Measurements from ENCODE around the gene TMEM54. TPM values are rescaled to one million over a fixed set of nuclear protein-coding genes. Genes with fewer than 3 reads are reported as not detected.

Gene TMEM54
- total and polyA plus RNA-seq, 7 experiments from 2014 or later = not detected

DNA sequence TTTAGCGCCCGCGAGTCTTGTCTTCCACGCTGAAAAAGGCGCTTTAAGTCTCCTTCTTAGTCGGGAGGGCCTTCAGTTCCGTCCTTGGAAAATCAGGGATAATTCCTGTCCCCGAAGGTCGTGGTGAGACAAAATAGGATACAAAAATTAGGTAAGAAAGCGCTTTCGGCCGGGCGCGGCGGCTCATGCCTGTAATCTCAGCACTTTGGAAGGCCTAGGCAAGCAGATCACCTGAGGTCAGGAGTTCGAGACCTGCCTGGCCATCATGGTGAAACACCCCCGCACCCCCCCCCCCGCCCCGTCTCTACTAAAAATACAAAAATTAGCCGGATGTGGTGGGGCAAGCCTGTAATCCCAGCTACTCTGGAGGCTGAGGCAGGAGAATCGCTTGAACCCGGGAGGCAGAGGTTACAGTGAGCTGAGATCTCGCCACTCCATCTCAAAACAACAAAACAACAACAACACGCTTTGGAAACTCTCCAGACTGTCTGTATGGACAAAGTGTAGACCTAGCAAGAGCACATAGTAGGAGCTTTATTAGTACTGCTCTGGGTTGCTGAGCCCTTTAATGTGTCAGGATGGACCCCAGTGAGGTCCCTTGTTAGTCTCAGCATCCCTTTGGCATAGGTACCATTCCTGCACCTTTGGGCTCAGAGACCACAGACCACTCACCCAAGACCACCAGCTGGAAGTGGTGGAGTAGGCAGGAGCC, 790 bp upstream of the TMEM54 start:
- no peaks in the 10 kb centered on the region for H3K36me3 ChIP-seq (ENCODE audit: control insufficient read depth in 2 of 3, insufficient read depth in 3 of 3, low read length in 3 of 3)
- H3K4me3 ChIP-seq (ENCODE audit: low read length) = no peak overlapping the region
- CTCF ChIA-PET = no interaction called here
- DNase-seq = no peak
- H3K4me3 Mint-ChIP-seq = peak overlapping the region; percentile 45 to 83 (median 76)
- intact Hi-C loops (cut with micrococcal nuclease) = no loop called here
- peaks cover 40 to 65% (median 45%) of the 10 kb centered on the region in 5 donors for H3K27me3 Mint-ChIP-seq
- H3K27ac ChIP-seq (ENCODE audit: low read depth, low read length) = no peak overlapping the region
- H3K4me1 Mint-ChIP-seq = peaks cover 0 to 11% (median 8%) of the 10 kb centered on the region in 7 donors
- H3K9me3 Mint-ChIP-seq = no peaks in the 10 kb centered on the region
- POLR2A ChIA-PET = no interaction called here
- H3K27me3 ChIP-seq (ENCODE audit: control insufficient read depth in 2 of 2, insufficient read depth in 2 of 2, low read length in 2 of 2) = peaks cover 0 to 11% of the 10 kb centered on the region in 2 donors
- H3K9me3 ChIP-seq (ENCODE audit: control insufficient read depth in 2 of 3, low read length in 3 of 3) = no peaks in the 10 kb centered on the region
- no peak for ATAC-seq
- peaks cover 0 to 5% of the 10 kb centered on the region in 2 donors for H3K4me1 ChIP-seq (ENCODE audit: control insufficient read depth in 2 of 2, insufficient read depth in 2 of 2, low read length in 2 of 2)
- H3K36me3 Mint-ChIP-seq = no peaks in the 10 kb centered on the region
- no peak overlapping the region for H3K27ac Mint-ChIP-seq

GRCh38 chr1:32900371-32900955, 726 bp downstream of the TMEM54 start:
- H3K9me3 Mint-ChIP-seq = peaks cover 0 to 1% (median 0%) of the 10 kb centered on the region in 11 donors
- Histone ChIP-seq H3K27ac (ENCODE audit: low read depth, low read length) (no peak overlapping the region), H3K4me3 (ENCODE audit: low read length) (peak overlapping the region; percentile 30), H3K36me3 (ENCODE audit: control insufficient read depth in 2 of 3, insufficient read depth in 3 of 3, low read length in 3 of 3) (no peaks in the 10 kb centered on the region), H3K27me3 (ENCODE audit: control insufficient read depth in 2 of 2, insufficient read depth in 2 of 2, low read length in 2 of 2) (peaks cover 0 to 11% of the 10 kb centered on the region in 2 donors), H3K9me3 (ENCODE audit: control insufficient read depth in 2 of 3, low read length in 3 of 3) (no peaks in the 10 kb centered on the region), H3K4me1 (ENCODE audit: control insufficient read depth in 2 of 2, insufficient read depth in 2 of 2, low read length in 2 of 2) (peaks cover 0 to 5% of the 10 kb centered on the region in 2 donors)
- H3K27ac Mint-ChIP-seq = no peak overlapping the region
- no peaks in the 10 kb centered on the region for H3K36me3 Mint-ChIP-seq
- H3K27me3 Mint-ChIP-seq = peaks cover 50 to 72% (median 52%) of the 10 kb centered on the region in 5 donors
- POLR2A ChIA-PET = no interaction called here
- peaks cover 0 to 11% (median 8%) of the 10 kb centered on the region in 7 donors for H3K4me1 Mint-ChIP-seq
- H3K4me3 Mint-ChIP-seq = peak overlapping the region; percentile 36 to 77 (median 66)
- intact Hi-C loops (cut with micrococcal nuclease) = no loop called here
- no peak for DNase-seq
- CTCF ChIA-PET = no interaction called here
- no peak for ATAC-seq

GRCh38 chr1:32899586-32900296, 1.4 kb downstream of the TMEM54 start:
- Histone ChIP-seq H3K27ac (ENCODE audit: low read depth, low read length) (no peak overlapping the region), H3K27me3 (ENCODE audit: control insufficient read depth in 2 of 2, insufficient read depth in 2 of 2, low read length in 2 of 2) (peaks cover 0 to 11% of the 10 kb centered on the region in 2 donors), H3K9me3 (ENCODE audit: control insufficient read depth in 2 of 3, low read length in 3 of 3) (no peaks in the 10 kb centered on the region), H3K4me1 (ENCODE audit: control insufficient read depth in 2 of 2, insufficient read depth in 2 of 2, low read length in 2 of 2) (peaks cover 0 to 5% of the 10 kb centered on the region in 2 donors), H3K4me3 (ENCODE audit: low read length) (no peak overlapping the region), H3K36me3 (ENCODE audit: control insufficient read depth in 2 of 3, insufficient read depth in 3 of 3, low read length in 3 of 3) (no peaks in the 10 kb centered on the region)
- H3K36me3 Mint-ChIP-seq = no peaks in the 10 kb centered on the region
- intact Hi-C loops (cut with micrococcal nuclease) = no loop called here
- no peak overlapping the region for H3K27ac Mint-ChIP-seq
- peaks cover 50 to 68% (median 54%) of the 10 kb centered on the region in 5 donors for H3K27me3 Mint-ChIP-seq
- H3K4me3 Mint-ChIP-seq = peak overlapping the region in 2 of 10 donors; percentile 64 to 77
- DNase-seq (no peak), ATAC-seq (no peak)
- ChIA-PET POLR2A (no interaction called here), CTCF (no interaction called here)
- peaks cover 0 to 11% (median 8%) of the 10 kb centered on the region in 7 donors for H3K4me1 Mint-ChIP-seq
- peaks cover 0 to 1% (median 0%) of the 10 kb centered on the region in 11 donors for H3K9me3 Mint-ChIP-seq

DNA sequence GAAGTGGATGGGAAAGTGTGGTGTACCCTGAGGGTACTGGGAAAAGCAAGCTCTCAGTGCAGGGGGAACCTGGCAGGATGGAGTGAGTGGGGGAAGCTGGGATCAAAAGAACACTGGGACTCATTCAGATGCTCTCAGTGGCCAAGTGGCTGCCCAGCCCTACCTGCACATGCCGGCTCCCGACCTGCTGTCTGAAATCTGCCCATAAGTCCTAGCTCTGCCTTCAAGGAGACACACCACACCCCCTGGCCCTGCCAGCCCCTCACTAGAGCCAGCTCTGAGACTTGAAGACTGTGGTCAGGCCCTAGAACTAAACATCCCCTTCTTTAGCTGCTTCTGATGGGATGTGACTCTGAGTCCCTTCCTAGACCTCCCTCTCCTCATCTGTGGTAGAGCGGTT, 2.2 kb downstream of the TMEM54 start:
- Mint-ChIP-seq H3K9me3 (peaks cover 0 to 1% (median 0%) of the 10 kb centered on the region in 11 donors), H3K4me3 (peak overlapping the region in 1 of 10 donors; percentile 41), H3K27me3 (peaks cover 50 to 63% (median 54%) of the 10 kb centered on the region in 5 donors), H3K27ac (peak overlapping the region in 1 of 9 donors; percentile 41), H3K4me1 (peaks cover 0 to 11% (median 8%) of the 10 kb centered on the region in 7 donors), H3K36me3 (no peaks in the 10 kb centered on the region)
- peaks cover 0 to 5% of the 10 kb centered on the region in 2 donors for H3K4me1 ChIP-seq (ENCODE audit: control insufficient read depth in 2 of 2, insufficient read depth in 2 of 2, low read length in 2 of 2)
- POLR2A ChIA-PET = no interaction called here
- ATAC-seq (no peak), DNase-seq (no peak)
- no peaks in the 10 kb centered on the region for H3K9me3 ChIP-seq (ENCODE audit: control insufficient read depth in 2 of 3, low read length in 3 of 3)
- H3K4me3 ChIP-seq (ENCODE audit: low read length) = no peak overlapping the region
- peaks cover 0 to 12% of the 10 kb centered on the region in 2 donors for H3K27me3 ChIP-seq (ENCODE audit: control insufficient read depth in 2 of 2, insufficient read depth in 2 of 2, low read length in 2 of 2)
- intact Hi-C loops (cut with micrococcal nuclease) = no loop called here
- CTCF ChIA-PET = no interaction called here
- H3K27ac ChIP-seq (ENCODE audit: low read depth, low read length) = no peak overlapping the region
- no peaks in the 10 kb centered on the region for H3K36me3 ChIP-seq (ENCODE audit: control insufficient read depth in 2 of 3, insufficient read depth in 3 of 3, low read length in 3 of 3)

GRCh38 chr1:32898056-32898455, 3.1 kb downstream of the TMEM54 start:
- ATAC-seq = no peak
- no peak overlapping the region for H3K27ac Mint-ChIP-seq
- no peaks in the 10 kb centered on the region for H3K36me3 Mint-ChIP-seq
- peaks cover 0 to 1% (median 0%) of the 10 kb centered on the region in 11 donors for H3K9me3 Mint-ChIP-seq
- no peak overlapping the region for H3K27ac ChIP-seq (ENCODE audit: low read depth, low read length)
- peaks cover 48 to 63% (median 51%) of the 10 kb centered on the region in 5 donors for H3K27me3 Mint-ChIP-seq
- peaks cover 0 to 5% of the 10 kb centered on the region in 2 donors for H3K4me1 ChIP-seq (ENCODE audit: control insufficient read depth in 2 of 2, insufficient read depth in 2 of 2, low read length in 2 of 2)
- H3K36me3 ChIP-seq (ENCODE audit: control insufficient read depth in 2 of 3, insufficient read depth in 3 of 3, low read length in 3 of 3) = no peaks in the 10 kb centered on the region
- H3K4me3 Mint-ChIP-seq = no peak overlapping the region
- H3K4me1 Mint-ChIP-seq = peaks cover 0 to 11% (median 8%) of the 10 kb centered on the region in 7 donors
- intact Hi-C loops (cut with micrococcal nuclease) = no loop called here
- no peaks in the 10 kb centered on the region for H3K9me3 ChIP-seq (ENCODE audit: control insufficient read depth in 2 of 3, low read length in 3 of 3)
- peaks cover 0 to 15% of the 10 kb centered on the region in 2 donors for H3K27me3 ChIP-seq (ENCODE audit: control insufficient read depth in 2 of 2, insufficient read depth in 2 of 2, low read length in 2 of 2)
- DNase-seq = no peak
- no peak overlapping the region for H3K4me3 ChIP-seq (ENCODE audit: low read length)
- CTCF ChIA-PET = no interaction called here
- POLR2A ChIA-PET = no interaction called here

GRCh38 chr1:32897082-32898049, 3.8 kb downstream of the TMEM54 start:
- Histone ChIP-seq H3K27me3 (ENCODE audit: control insufficient read depth in 2 of 2, insufficient read depth in 2 of 2, low read length in 2 of 2) (peaks cover 0 to 18% of the 10 kb centered on the region in 2 donors), H3K36me3 (ENCODE audit: control insufficient read depth in 2 of 3, insufficient read depth in 3 of 3, low read length in 3 of 3) (no peaks in the 10 kb centered on the region), H3K27ac (ENCODE audit: low read depth, low read length) (no peak overlapping the region), H3K4me1 (ENCODE audit: control insufficient read depth in 2 of 2, insufficient read depth in 2 of 2, low read length in 2 of 2) (peaks cover 0 to 5% of the 10 kb centered on the region in 2 donors), H3K4me3 (ENCODE audit: low read length) (no peak overlapping the region), H3K9me3 (ENCODE audit: control insufficient read depth in 2 of 3, low read length in 3 of 3) (no peaks in the 10 kb centered on the region)
- ChIA-PET CTCF (no interaction called here), POLR2A (no interaction called here)
- H3K4me1 Mint-ChIP-seq = peaks cover 1 to 16% (median 11%) of the 10 kb centered on the region in 7 donors
- H3K4me3 Mint-ChIP-seq = peak overlapping the region in 1 of 10 donors; percentile 44
- H3K27me3 Mint-ChIP-seq = peaks cover 45 to 61% (median 49%) of the 10 kb centered on the region in 5 donors
- H3K9me3 Mint-ChIP-seq = peaks cover 0 to 2% (median 0%) of the 10 kb centered on the region in 11 donors
- ATAC-seq (no peak), DNase-seq (no peak)
- H3K27ac Mint-ChIP-seq = no peak overlapping the region
- intact Hi-C loops (cut with micrococcal nuclease) = no loop called here
- peaks cover 0 to 2% (median 0%) of the 10 kb centered on the region in 5 donors for H3K36me3 Mint-ChIP-seq
